NCI-H2107 (cell line): ENCODE results near the gene AIFM3.

Experiments
- DNase-seq: peaks from one replicate; lab custom pipeline; 2025; lab: John Stamatoyannopoulos, UW

The AIFM3 gene

GRCh38 chr22:21026783-21027692, 60.0 kb downstream of the AIFM3 start:
- no peak for DNase-seq

DNA sequence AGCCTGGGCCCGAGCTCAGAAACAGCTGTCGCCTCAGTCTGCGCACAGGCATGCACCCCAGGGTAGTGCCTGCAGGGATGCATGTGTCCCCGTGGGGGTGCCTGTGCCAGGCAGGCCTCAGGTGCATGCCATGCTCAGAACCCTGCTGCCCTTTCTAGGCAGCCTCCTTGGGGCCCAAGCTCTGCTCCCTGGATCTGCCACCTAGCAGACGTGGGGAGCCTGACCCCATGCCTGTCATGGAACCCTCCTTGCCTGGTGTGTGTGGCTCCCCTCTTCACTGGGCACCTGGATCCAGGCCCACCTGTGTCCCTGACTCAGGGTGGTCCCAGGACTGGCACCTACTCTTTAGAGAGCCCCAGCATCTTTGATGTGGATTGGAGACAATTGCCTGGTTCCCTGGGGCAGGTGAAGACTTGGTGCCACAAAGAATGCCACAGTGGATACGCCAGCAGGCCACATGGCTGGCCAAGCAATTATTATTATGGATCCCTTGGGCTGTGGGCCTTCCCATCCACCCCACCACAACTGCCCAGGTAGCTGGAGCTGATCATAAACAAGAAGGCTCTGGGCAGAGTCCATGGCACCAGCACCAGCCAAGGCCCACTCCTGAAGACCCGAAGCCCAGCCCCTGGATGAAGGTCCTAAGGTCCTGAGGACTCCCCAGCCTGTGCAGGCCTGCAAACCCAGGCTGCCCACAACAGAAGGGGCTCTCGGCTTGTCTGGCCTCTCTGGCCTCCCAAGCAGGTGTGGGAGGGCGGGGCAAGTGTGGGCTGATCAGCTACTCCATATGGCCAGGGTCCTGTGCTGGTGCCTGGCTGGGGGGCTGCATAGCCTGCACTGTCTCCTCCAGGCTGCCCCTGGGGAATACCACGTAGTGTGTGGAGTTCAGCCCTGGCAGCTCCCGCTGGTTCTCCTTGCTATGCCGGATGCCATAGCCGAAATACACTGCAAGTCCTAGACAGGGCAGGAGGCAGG, 61.5 kb downstream of the AIFM3 start:
- DNase-seq: no peak

DNA sequence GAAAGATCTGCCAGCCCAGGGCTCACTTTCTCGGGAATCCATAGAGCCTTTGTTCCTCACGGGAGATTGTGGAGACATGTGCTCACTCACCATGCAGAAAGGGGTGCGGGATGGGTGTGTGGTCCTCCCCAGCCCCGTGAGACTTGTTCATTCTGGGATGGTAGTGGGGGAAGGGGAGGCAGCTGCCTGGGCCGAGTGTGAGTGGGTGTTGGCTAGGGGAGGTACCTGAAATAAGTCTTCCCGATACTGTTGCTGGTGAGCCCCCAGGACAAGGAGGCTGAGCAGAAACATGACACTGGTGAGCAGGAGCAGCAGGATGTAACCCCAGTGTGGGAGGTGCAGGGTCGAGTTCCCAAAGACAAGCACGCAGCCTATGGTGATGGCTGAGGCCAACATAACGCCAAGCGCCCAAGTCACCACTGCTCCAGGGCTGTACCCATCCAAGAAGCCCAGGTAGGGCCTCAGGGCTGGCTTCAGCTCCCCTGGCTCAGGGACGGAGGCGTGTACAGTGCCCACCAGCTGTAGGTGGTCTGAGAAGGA, 62.5 kb downstream of the AIFM3 start:
- DNase-seq: no peak

- DNase-seq: no peak
These were observed 63.0 kb downstream of the AIFM3 start for GRCh38 chr22:21030032-21030431.
